CD4-positive, alpha-beta T cell treated with Interleukin-10 for 1 hour (primary cell): ENCODE results near the gene ZNF311.
"Not testable (repeated sequence)": the region's sequence is repeated elsewhere in the genome, so short reads cannot be mapped to it uniquely, and the experiment has no call there.

ENCODE experiments used
- DNase-seq: peaks from one replicate; pipeline ENCODE4 v3.0.0-alpha.2; 2020

Gene ZNF311

DNA sequence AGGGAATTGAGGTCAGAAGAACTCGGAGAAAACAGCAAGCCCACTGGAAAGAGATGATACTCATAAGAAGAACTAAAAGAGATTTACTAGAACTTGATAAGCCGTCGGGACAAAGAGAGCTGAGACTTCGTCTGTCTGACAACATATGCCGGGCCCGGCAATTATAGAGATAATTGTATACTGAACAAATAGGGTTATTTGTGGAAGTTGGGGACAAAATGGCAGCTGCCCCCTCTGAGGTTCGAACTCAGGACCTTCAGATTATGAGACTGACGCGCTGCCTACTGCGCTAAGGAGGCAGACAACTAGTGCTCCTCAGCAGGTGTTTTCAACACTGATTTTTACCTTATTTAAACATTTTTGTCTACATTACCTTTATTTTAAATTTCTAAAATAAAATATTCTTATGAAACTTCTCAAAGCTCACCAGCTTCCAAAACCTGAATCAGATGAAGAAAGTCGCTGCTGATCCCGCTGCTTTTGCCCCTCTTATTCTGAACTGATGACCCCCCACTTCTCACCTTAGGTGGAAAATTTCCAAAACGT lies 52.0 kb downstream of the ZNF311 start:
- peak; percentile 71 for DNase-seq

- not testable (repeated sequence) for DNase-seq
Measured at GRCh38 chr6:28949656-28950195, 55.4 kb downstream of the ZNF311 start.

DNA sequence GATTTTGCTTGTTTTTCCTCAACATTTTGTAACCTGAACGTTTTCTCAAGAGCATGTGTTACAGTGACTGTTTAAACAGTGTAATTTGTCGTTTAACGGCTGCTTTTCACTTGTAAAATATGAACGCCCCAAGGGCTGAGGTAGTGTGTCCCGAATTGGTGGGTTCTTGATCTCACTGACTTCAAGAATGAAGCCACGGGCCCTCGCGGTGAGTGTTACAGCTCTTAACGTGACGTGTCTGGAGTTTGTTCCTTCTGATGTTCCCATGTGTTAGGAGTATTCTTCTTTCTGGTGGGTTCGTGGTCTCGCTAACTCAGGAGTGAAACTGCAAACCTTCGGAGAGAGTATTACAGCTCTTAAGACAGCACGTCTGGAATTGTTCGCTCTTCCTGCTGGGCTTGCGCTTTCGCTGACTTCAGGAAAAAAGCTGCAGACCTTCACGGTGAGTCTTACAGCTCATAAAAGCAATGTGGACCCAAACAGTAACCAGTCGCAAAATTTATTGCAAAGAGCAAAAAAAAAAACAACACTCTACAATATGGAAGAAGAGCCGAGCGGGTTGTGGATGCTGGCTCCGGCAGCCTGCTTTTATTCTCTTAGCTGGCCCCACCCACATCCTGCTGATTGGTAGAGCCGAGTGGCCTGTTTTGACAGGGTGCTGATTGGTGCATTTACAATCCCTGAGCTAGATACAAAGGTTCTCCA lies 56.2 kb downstream of the ZNF311 start:
- no peak for DNase-seq

- DNase-seq, result no peak
Measured at GRCh38 chr6:28947831-28948270, 57.3 kb downstream of the ZNF311 start.

GRCh38 chr6:28947067-28947765 lies 57.9 kb downstream of the ZNF311 start:
- no peak for DNase-seq

DNA sequence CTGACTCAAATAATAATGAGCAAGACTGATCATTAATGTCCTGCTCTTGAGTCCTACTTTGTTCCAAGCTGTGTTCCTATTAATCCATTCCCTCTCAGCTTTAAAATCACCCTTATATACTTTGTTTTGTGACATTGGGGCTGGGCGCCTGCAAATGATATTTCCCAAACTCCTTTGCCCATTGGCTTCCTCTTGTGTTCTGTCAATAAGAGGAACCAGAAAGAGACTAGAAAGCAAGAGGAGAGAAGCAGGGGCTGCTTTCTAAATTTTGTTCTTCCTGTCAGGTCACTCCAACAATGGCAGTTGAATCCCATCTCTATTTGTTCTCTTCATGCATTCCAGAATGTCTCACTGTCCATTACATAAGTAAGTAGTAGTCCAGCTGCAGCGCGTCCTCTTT lies 59.8 kb downstream of the ZNF311 start:
- no peak for DNase-seq
